GM06990 (cell line): ENCODE results near the gene CCDC38.

Source experiments
- DNase-seq: peaks from one replicate; pipeline ENCODE4 v3.0.0-alpha.2; 2011; ENCODE audit not compliant: insufficient read length; ENCODE audit errors: extremely low read depth
- H3K27me3 ChIP-seq: replicated peaks from 2 replicates; pipeline ENCODE4 v1.6.0; 2011; ENCODE audit warnings: low read length; ENCODE audit not compliant: control insufficient read depth, insufficient read depth
- H3K36me3 ChIP-seq: 2 replicates; pipeline ENCODE4 v1.5.1; 2011; ENCODE audit warnings: low read length; ENCODE audit not compliant: control insufficient read depth, insufficient read depth
- H3K4me3 ChIP-seq: replicated peaks from 2 replicates; pipeline ENCODE4 v1.5.1; 2011; ENCODE audit warnings: low read depth, mild to moderate bottlenecking, control low read depth, low read length
- CTCF ChIP-seq: IDR thresholded peaks from 2 replicates; pipeline ENCODE4 v1.5.1; 2011; ENCODE audit warnings: low read length, control low read depth, mild to moderate bottlenecking, inconsistent platforms; ENCODE audit not compliant: insufficient read depth, poor library complexity, severe bottlenecking

CCDC38 gene

DNA sequence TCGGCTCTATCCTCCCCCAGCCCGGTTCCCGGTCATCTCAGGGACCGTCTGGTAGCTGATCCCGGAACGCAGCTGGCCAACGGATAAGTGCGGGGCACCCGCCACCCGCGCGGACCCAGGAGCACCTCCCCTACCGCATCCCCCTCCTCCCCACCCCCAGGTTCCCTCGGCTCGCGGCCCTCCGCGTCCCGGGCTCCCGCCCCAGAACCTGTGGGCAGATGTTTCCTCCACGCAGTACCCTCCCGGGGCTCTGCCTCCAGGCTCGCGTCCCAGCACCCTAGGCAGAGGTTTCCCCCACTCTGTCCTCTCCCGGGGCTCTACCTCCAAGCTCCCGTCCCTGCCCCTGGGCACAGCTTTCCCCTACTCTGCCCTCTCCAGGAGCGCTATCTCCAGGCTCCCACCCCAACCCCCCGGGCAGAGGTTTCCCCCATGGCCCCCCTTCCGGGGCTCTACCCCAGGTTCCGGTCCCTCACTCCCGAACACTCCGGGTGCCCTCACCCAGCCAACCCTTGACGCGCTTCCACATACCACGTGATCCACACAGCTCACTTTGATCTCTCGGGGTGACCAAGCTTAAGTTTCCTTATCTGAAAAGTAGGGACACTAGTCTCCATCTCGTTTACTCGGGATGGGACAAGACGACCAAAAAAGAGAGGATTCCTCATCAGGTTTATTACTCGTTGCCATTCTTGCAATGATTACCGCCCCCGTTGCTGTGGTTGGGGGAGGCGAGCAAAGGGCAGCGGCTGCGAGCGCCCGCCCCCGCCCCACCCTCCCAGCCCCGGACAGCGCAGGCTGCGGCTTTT, at the start of gene CCDC38:
Gene CCDC38, minus strand, starts transcription at position 91 of the 806 bp plus-strand sequence. CDS start 6,105 bp downstream, outside the sequence.
- Histone ChIP-seq H3K27me3 (no peaks in the 10 kb centered on the region), H3K4me3 (peak within 1 kb of the TSS; percentile 83), H3K36me3 (no peaks in the 10 kb centered on the region)
- TF ChIP-seq CTCF = no peak
- DNase-seq = peak; percentile 74

- DNase-seq = no peak
- TF ChIP-seq CTCF = no peak
Measured at GRCh38 chr12:95990136-95990535, 47.7 kb upstream of the CCDC38 start.

GRCh38 chr12:95989504-95990123, 47.2 kb upstream of the CCDC38 start:
- Histone ChIP-seq H3K27me3 (no peaks in the 10 kb centered on the region; the same call in none of the 2 replicates), H3K4me3 (no peak overlapping the region), H3K36me3 (no peaks in the 10 kb centered on the region)
- DNase-seq = no peak
- no peak for TF ChIP-seq CTCF

More at GRCh38 chr12:95990136-95990535, 47.7 kb upstream of the CCDC38 start:
- Histone ChIP-seq H3K27me3 (no peaks in the 10 kb centered on the region; the same call in none of the 2 replicates), H3K36me3 (no peaks in the 10 kb centered on the region), H3K4me3 (no peak overlapping the region)

DNA sequence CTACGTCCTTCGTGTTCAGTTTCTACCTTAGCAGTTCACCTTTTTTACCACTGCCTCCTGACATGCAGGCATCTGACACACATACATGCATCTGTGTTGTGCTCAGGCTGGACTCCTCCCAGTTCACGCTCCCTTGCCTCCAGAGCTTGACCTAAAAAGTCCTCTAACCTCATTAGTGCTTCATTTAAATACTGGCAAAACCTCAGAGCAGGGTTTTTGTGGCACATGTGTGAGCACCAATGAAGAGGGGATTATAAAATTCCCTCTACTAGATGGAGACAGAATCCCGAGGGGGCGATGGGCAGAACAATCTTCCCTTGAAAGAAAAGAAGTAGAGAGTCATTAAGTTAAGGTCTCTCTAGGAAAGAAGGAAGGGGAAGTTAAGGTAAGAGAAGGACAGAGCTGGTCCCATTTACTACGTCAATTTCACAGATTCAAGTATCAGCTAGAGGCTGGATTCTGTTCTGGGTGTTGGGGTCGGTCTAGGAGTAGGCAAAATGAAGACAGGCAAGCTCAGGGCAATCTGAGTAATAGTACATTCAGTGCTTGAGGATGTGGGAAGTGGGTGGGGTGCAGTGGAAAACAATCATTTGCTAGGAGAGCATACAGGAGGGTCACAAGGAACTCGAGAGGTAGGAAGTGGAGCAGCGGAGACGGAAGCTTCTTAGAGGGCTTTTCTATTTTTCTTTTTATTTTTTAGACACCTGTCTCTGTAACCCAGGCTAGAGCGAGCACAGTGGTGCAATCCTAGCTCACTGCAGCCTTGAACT, 46.3 kb upstream of the CCDC38 start:
- H3K27me3 ChIP-seq = no peaks in the 10 kb centered on the region; the same call in none of the 2 replicates
- no peaks in the 10 kb centered on the region for H3K36me3 ChIP-seq
- TF ChIP-seq CTCF = no peak
- no peak for DNase-seq
- no peak overlapping the region for H3K4me3 ChIP-seq

DNA sequence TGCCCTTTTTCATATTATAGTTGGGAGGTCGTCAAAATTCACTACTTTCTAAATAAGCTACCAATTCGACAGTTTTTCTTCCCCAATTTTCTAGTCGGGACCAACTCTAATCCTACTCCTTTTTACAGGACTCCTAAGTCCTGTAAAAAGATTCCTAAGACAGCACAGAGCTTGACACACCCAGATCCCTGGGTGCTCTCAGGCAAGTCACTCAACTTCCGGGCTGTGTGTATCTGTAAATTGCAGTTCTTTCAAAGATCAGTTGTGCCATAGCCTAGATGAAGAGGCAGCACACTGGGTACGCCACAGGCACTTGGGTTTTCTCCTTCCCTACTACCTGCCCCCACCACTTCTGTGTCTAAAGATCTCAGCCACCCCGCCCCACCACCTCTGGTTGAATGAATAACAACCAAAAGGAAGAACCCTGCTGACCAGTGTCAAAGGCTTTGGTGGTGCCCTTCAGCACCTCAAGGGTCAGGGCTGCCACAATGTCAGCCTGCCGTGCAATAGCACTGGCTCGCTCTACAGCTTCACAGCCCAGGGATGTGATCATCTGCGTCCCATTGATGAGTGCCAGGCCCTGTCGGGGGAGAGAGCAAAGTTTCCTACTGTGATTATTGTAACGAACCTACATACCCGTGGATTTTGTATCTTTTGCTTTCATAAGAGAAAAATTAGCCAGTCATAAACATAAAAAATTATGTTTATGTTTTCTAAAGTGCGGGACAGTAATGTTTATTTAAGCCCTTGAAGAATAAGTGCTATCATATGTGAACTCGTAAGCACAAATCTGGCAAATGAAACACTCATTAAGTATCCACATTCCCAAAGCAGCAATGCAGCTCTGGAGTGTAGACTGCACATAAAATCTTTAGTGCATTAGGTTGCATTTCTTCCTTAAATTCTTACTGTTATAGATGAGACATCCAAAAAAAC, 44.5 kb upstream of the CCDC38 start:
- Histone ChIP-seq H3K27me3 (no peaks in the 10 kb centered on the region; the same call in 1 of the 2 replicates), H3K4me3 (no peak overlapping the region), H3K36me3 (no peaks in the 10 kb centered on the region)
- TF ChIP-seq CTCF = no peak
- no peak for DNase-seq
